ENCODE results near the gene IFT20.
"Not testable (repeated sequence)": the region's sequence is repeated elsewhere in the genome, so short reads cannot be mapped to it uniquely, and the experiment has no call there.

Gene IFT20

GRCh38 chr17:28298449-28298848, 36.8 kb downstream of the IFT20 start:
- FAIRE-seq: no peak

DNA sequence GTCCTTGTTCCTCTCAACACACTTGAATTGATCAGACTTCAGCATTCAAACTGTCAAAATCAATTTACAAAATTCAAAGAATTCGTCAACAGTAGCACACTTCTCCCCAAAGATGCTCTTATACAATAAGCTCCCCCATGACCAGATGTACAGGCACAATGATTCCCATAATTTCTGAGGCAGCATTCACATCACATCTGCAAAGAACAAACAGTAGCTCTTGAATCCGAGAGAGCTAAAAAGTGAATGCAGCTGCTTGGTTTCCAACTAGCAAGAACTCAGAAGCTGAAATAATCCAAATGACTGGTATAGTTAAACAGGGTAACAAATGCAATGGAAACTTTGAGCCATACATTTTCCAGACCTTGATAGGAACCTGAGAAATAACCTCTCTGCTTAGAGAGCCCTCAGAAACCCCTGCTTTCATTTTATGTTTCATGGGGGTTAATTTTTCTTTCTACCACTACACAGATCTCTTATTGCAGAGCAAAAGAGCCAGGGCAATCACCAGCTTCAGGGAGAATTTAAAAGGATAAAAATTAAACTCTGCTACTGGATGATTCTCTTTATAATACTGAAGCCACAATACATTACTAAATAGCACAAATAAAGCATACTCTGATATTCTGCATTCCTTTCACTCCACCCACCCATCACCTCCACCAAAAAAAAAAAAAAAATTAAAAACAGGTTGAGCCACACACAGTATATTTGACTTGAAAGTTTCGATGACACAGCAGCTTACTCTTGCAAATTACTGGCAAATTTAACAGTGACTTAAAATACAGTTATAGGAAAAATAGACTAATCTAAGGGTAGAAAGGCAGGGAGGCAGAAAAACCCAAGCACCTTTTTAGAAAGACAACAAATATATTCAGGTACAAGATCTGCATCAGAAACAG, 39.3 kb downstream of the IFT20 start:
- no peak for FAIRE-seq

DNA sequence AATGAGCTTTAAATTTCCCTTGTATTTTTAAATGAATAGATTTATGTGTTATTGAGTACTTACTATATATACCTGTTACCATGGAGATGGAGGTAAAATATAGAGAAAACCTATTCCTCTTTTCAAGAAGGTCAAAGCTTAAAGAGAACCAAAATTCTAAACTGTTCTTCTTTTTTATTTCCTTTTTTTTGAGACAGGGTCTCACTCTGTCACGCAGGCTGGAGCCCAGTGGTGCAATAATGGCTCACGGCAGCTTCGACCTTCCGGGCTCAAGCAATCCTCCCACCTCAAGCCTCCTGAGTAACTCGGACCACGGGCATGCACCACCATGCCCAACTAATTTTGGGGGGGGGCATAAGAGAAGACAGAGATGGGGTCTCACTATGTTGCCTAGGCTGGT, 41.3 kb downstream of the IFT20 start:
- FAIRE-seq: no peak

DNA sequence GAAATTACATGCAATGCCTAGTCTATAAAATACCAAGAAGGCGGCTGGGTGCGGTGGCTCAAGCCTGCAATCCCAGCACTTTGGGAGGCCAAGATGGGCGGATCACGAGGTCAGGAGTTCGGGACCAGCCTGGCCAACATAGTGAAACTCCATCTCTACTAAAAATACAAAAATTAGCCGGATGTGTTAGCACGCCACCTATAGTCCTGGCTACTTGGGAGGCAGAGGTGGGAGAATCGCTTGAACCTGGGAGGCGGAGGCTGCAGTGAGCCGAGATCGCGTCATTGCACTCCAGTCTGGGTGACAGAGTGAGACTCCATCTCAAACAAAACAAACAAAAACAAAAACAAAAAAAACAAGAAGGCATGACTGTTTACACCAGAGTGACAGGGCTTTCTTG, 42.4 kb downstream of the IFT20 start:
- not testable (repeated sequence) for FAIRE-seq

DNA sequence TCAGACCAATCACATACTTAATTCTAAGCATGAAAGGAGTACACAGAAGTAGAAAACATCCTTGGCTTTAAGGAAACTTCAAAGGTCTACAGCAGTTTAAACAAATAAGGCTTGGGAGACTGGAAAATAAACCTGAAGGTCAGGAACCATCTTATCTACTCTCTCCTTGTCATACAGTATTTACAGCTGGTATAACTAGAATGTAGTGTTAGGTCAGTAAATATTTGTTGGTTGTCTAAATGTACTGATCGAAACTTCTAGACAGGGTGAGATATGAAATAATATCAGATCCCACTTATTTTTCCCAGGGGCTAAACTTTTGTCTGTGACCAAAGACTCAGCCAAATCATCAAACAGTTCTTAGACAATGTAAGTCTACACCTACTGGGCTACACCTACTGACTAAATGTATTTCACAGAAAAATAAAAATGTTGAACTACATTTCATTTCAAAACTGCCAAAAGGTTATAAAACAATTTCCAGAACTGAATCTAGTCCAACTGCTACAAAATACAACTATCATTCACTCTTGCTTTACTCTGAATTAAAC, 43.4 kb downstream of the IFT20 start:
- FAIRE-seq: no peak

GRCh38 chr17:28290703-28291102, 44.6 kb downstream of the IFT20 start:
- no peak for FAIRE-seq

GRCh38 chr17:28285965-28286364, 49.3 kb downstream of the IFT20 start:
- no peak for FAIRE-seq

GRCh38 chr17:28282596-28282995, 52.7 kb downstream of the IFT20 start:
- FAIRE-seq: no peak

DNA sequence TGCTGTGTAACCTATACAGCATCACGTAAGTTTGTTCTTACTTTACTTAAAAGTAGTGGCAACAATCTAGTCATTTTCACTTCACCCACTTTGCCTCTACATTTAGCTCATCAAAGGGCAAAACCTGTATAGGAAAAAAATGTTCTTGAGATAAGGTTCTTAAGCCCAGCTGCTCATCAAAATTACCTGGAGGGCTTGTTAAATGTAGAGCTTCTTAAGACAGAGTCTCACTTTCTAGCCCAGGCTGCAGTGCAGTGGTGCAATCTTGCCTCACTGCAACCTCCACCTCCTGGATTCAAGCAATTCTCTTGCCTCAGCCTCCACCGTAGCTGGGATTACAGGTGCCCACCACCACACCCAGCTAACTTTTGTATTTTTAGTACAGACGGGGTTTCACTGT, 54.4 kb downstream of the IFT20 start:
- FAIRE-seq: no peak

GRCh38 chr17:28279411-28279810, 55.9 kb downstream of the IFT20 start:
- FAIRE-seq: no peak

All from A204.1 (cell line).